BJ (cell line): ENCODE measurements around the gene MAP3K15. TPM values are rescaled to one million over a fixed set of nuclear protein-coding genes. Genes with fewer than 3 reads are reported as not detected.

Experiments used
- CTCF ChIA-PET: fragments of 350-600 bp; formaldehyde crosslinking; extraction: SDS; loops from one replicate; lab custom pipeline; 2021; ENCODE audit warnings: antibody characterized with exemption, inconsistent platforms; lab: Yijun Ruan, JAX
- POLR2A ChIA-PET: fragments of 300-600 bp; sonication (Branson Sonifier 250); formaldehyde crosslinking; extraction: SDS; loops from one replicate; lab custom pipeline; 2021; ENCODE audit warnings: antibody characterized with exemption; lab: Charles Lee
- DNase-seq: peaks from one replicate; pipeline ENCODE4 v3.0.0-alpha.2; 2011; ENCODE audit warnings: low read depth
- H3K27me3 ChIP-seq: 2 replicates; pipeline ENCODE4 v1.6.0; 2011; ENCODE audit warnings: low read length; ENCODE audit not compliant: control insufficient read depth, insufficient read depth
- H3K36me3 ChIP-seq: 2 replicates; pipeline ENCODE4 v1.5.1; 2011; ENCODE audit warnings: low read length; ENCODE audit not compliant: control insufficient read depth, insufficient read depth
- H3K4me3 ChIP-seq: 2 replicates; pipeline ENCODE4 v1.5.1; 2011; ENCODE audit warnings: low read depth, mild to moderate bottlenecking, control low read depth, low read length
- CTCF ChIP-seq: IDR thresholded peaks from 2 replicates; pipeline ENCODE4 v1.5.1; 2011; ENCODE audit warnings: low read depth, mild to moderate bottlenecking, control low read depth, inconsistent platforms, low read length, moderate library complexity; ENCODE audit not compliant: insufficient read depth
- polyA plus RNA-seq: library from polyadenylated mRNA; depleted of rRNA; stranded (reverse); fragments of >200 nt; gene quantifications from 2 replicates; pipeline ENCODE4 v1.2.3, GENCODE V29; 2011

Gene MAP3K15
- polyA plus RNA-seq, 1 experiment: 0.04 TPM

- Histone ChIP-seq H3K4me3 (no peak overlapping the region), H3K36me3 (peaks cover 6% of the 10 kb centered on the region), H3K27me3 (no peaks in the 10 kb centered on the region)
- no peak for TF ChIP-seq CTCF
- CTCF ChIA-PET: no interaction called here
- no peak for DNase-seq
- POLR2A ChIA-PET: no interaction called here
Measured at GRCh38 chrX:19540076-19540475, 24.8 kb upstream of the MAP3K15 start.

- H3K27me3 ChIP-seq: no peaks in the 10 kb centered on the region
- CTCF ChIA-PET: no interaction called here
- peaks cover 6% of the 10 kb centered on the region for H3K36me3 ChIP-seq
- POLR2A ChIA-PET: no interaction called here
- no peak overlapping the region for H3K4me3 ChIP-seq
- no peak for DNase-seq
- TF ChIP-seq CTCF: no peak
Measured at GRCh38 chrX:19539665-19540064, 24.4 kb upstream of the MAP3K15 start.

GRCh38 chrX:19535476-19535875 is 20.2 kb upstream of the MAP3K15 start:
- no peaks in the 10 kb centered on the region for H3K36me3 ChIP-seq
- POLR2A ChIA-PET: interaction anchor here (0.6 kb wide), 1 partner anchor 575 kb away, joined by 11 read pairs; no protein-coding TSS in a partner anchor
- DNase-seq: no peak
- TF ChIP-seq CTCF: peak; percentile 47
- H3K27me3 ChIP-seq: no peaks in the 10 kb centered on the region
- H3K4me3 ChIP-seq: no peak overlapping the region
- CTCF ChIA-PET: interaction anchor here (0.6 to 3.9 kb wide), 6 partner anchors 9 to 164 kb away, joined by 3 to 23 read pairs (median 3); no protein-coding TSS in a partner anchor

GRCh38 chrX:19532709-19533108 is 17.4 kb upstream of the MAP3K15 start:
- POLR2A ChIA-PET: no interaction called here
- no peaks in the 10 kb centered on the region for H3K36me3 ChIP-seq
- no peak for DNase-seq
- no peak overlapping the region for H3K4me3 ChIP-seq
- no peaks in the 10 kb centered on the region for H3K27me3 ChIP-seq
- TF ChIP-seq CTCF: no peak
- CTCF ChIA-PET: no interaction called here

GRCh38 chrX:19517965-19518364 is 2.7 kb upstream of the MAP3K15 start:
- no peak for TF ChIP-seq CTCF
- H3K4me3 ChIP-seq: no peak overlapping the region
- CTCF ChIA-PET: no interaction called here
- H3K36me3 ChIP-seq: no peaks in the 10 kb centered on the region
- POLR2A ChIA-PET: no interaction called here
- DNase-seq: no peak
- no peaks in the 10 kb centered on the region for H3K27me3 ChIP-seq
